GM12878 (cell line): ENCODE data around the gene OXCT1.

Experiments
- ATF3 ChIP-seq: IDR thresholded peaks from 2 replicates; pipeline ENCODE4 v1.6.1; 2011; ENCODE audit warnings: low read depth, mild to moderate bottlenecking, low read length, moderate library complexity, borderline replicate concordance; ENCODE audit errors: extremely low read depth
- CREM ChIP-seq: IDR thresholded peaks from 2 replicates; pipeline ENCODE4 v1.6.1; 2014; ENCODE audit warnings: antibody characterized with exemption, low read depth
- CTCF ChIP-seq, 3 experiments: IDR thresholded peaks in 2 of 3; conservative IDR thresholded peaks in 1 of 3; 2 replicates each; pipeline ENCODE4 v1.5.1; 2011; ENCODE audit warnings: low read depth in 3 of 3, low read length in 3 of 3, mild to moderate bottlenecking in 3 of 3, control low read depth in 2 of 3, moderate library complexity in 2 of 3, inconsistent platforms in 1 of 3, mixed read lengths in 1 of 3; ENCODE audit not compliant: control insufficient read depth in 2 of 3, insufficient read depth in 1 of 3; ENCODE audit errors: extremely low read depth in 1 of 3
- ESRRA ChIP-seq: IDR thresholded peaks from 2 replicates; pipeline ENCODE4 v1.6.1; 2012; ENCODE audit warnings: mild to moderate bottlenecking, low read length, improper control_type of control experiment
- POLR2AphosphoS2 ChIP-seq: IDR thresholded peaks from 2 replicates; pipeline ENCODE4 v1.6.1; 2011; ENCODE audit warnings: low read depth, mild to moderate bottlenecking, low read length, improper control_type of control experiment, moderate library complexity
- RAD51 ChIP-seq: fragments of 450-650 bp; IDR thresholded peaks from 2 replicates; pipeline ENCODE4 v1.6.1; 2016; ENCODE audit warnings: moderate library complexity, mild to moderate bottlenecking, inconsistent platforms
- REST ChIP-seq: IDR thresholded peaks from 2 replicates; pipeline ENCODE4 v1.6.1; 2012; ENCODE audit warnings: mild to moderate bottlenecking, low read depth, low read length
- TARDBP ChIP-seq: IDR thresholded peaks from 2 replicates; pipeline ENCODE4 v1.6.1; 2016; ENCODE audit warnings: borderline replicate concordance

- no peak for TF ChIP-seq CREM
- TF ChIP-seq ATF3 = no peak
- TF ChIP-seq CTCF (IDR thresholded peaks at IDR 0.05 in 2 of 3, conservative IDR thresholded peaks at IDR 0.05 in 1 of 3; ENCODE audit: control insufficient read depth in 2 of 3, extremely low read depth in 1 of 3, insufficient read depth in 1 of 3, low read depth in 3 of 3, low read length in 3 of 3) = no peak
- TF ChIP-seq ESRRA = no peak
- no peak for TF ChIP-seq RAD51
- no peak for TF ChIP-seq POLR2AphosphoS2
- TF ChIP-seq TARDBP = no peak
- TF ChIP-seq REST = no peak
Observed at GRCh38 chr5:41820150-41820549, 50.1 kb downstream of the OXCT1 start.
